Stimulated activated CD4-positive, alpha-beta T cell treated with anti-CD3 and anti-CD28 coated beads, Interleukin-1b, Interleukin-23, amount 100 ng/mL, for 24 hours (primary cell): ENCODE data around the gene ILF2.
"Not testable (repeated sequence)": the region's sequence is repeated elsewhere in the genome, so short reads cannot be mapped to it uniquely, and the experiment has no call there.

Experiments
- DNase-seq, 4 experiments: peaks; one replicate each; pipeline ENCODE4 v3.0.0-alpha.2; 2020; ENCODE audit warnings: low read depth in 4 of 4, low spot score in 1 of 4

Gene ILF2

GRCh38 chr1:153679337-153680119 is 8.7 kb upstream of the ILF2 start:
- DNase-seq = no peak

GRCh38 chr1:153678519-153679336 is 7.9 kb upstream of the ILF2 start, which contains the start of gene NPR1:
NPR1 (plus strand) TSS chr1:153678688; CDS start chr1:153679109, 421 bp downstream.
- no peak for DNase-seq

GRCh38 chr1:153677718-153678518 is 7.1 kb upstream of the ILF2 start:
- DNase-seq = peak in 2 of 4 experiments; percentile 25 to 26

GRCh38 chr1:153673511-153673910 is 2.7 kb upstream of the ILF2 start:
- DNase-seq = no peak

GRCh38 chr1:153671628-153672353 is 998 bp upstream of the ILF2 start:
- DNase-seq = peak in 2 of 4 experiments; percentile 35 to 45

- DNase-seq = no peak
Observed at GRCh38 chr1:153670257-153670858, 435 bp downstream of the ILF2 start.

GRCh38 chr1:153669606-153670005 is 1.2 kb downstream of the ILF2 start:
- no peak for DNase-seq

GRCh38 chr1:153668672-153669071 is 2.1 kb downstream of the ILF2 start:
- not testable (repeated sequence) for DNase-seq

- no peak for DNase-seq
Observed at GRCh38 chr1:153667439-153667838, 3.4 kb downstream of the ILF2 start.

GRCh38 chr1:153663211-153663610 is 7.6 kb downstream of the ILF2 start:
- no peak for DNase-seq

- no peak for DNase-seq
Observed at GRCh38 chr1:153662269-153662668, 8.5 kb downstream of the ILF2 start.

- DNase-seq = no peak
Observed at GRCh38 chr1:153661111-153661708, 9.6 kb downstream of the ILF2 start.

- no peak for DNase-seq
Observed at GRCh38 chr1:153659656-153660055, 11.1 kb downstream of the ILF2 start.

GRCh38 chr1:153659175-153659534 is 11.6 kb downstream of the ILF2 start:
- no peak for DNase-seq

- peak; percentile 74 to 90 (median 82) for DNase-seq
Observed at GRCh38 chr1:153658400-153659174, 12.2 kb downstream of the ILF2 start, which contains the start of gene SNAPIN. SNAPIN (plus strand) TSS chr1:153658703; CDS start chr1:153658744, 41 bp downstream.

- no peak for DNase-seq
Observed at GRCh38 chr1:153655333-153655732, 15.5 kb downstream of the ILF2 start.

GRCh38 chr1:153652805-153653500 is 17.8 kb downstream of the ILF2 start:
- no peak for DNase-seq

- DNase-seq = no peak
Observed at GRCh38 chr1:153651771-153652170, 19.0 kb downstream of the ILF2 start.
